Measurements from ENCODE around the gene TROAP.
A peak's percentile ranks its signal among the peaks of the same experiment; 100 is the strongest.

TROAP gene

DNA sequence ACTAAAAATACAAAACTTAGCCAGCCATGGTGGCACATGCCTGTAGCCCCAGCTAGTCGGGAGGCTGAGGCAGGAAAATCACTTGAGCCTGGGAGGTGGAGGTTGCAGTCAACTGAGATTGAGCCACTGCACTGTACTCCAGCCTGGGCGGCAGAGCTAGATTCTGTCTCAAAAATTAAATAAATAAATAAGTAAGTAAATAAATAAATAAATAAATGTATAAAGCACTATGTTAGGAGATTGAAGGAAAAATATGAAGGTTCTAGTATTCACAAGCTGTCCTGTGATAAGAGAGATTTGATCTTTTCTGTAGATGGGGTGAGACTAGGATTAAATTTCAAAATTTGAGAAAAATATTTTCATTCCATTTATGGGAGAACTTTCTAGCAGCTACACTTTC, 29.3 kb downstream of the TROAP start:
- Histone ChIP-seq H3F3A (ENCODE audit: control insufficient read depth, insufficient read depth) (no peaks in the 10 kb centered on the region), H3K9me2 (replicated peaks; ENCODE audit: control insufficient read depth, low read length) (no peaks in the 10 kb centered on the region), H3K79me2 (ENCODE audit: control insufficient read depth, low read length) (no peaks in the 10 kb centered on the region), H4K20me1 (ENCODE audit: control insufficient read depth, insufficient read depth, low read depth, low read length) (no peaks in the 10 kb centered on the region), H3K9me3 (ENCODE audit: control insufficient read depth, insufficient read depth, low read length) (no peaks in the 10 kb centered on the region), H3K4me1 (ENCODE audit: control insufficient read depth, low read length) (peaks cover 7% of the 10 kb centered on the region), H3K36me3 (ENCODE audit: control insufficient read depth, low read length) (no peaks in the 10 kb centered on the region), H3K27ac (ENCODE audit: low read depth, low read length) (no peak overlapping the region), H3K4me2 (ENCODE audit: low read length) (no peak overlapping the region), H3K4me3 (ENCODE audit: low read length) (no peak overlapping the region), H3K27me3 (ENCODE audit: control insufficient read depth, low read length) (peaks cover 30% of the 10 kb centered on the region)
- TF ChIP-seq CTCF (IDR thresholded peaks at IDR 0.05; ENCODE audit: low read depth, low read length, poor library complexity, severe bottlenecking) (no peak), EZH2phosphoT487 (IDR thresholded peaks at IDR 0.05; ENCODE audit: borderline replicate concordance, low read length) (no peak)

DNA sequence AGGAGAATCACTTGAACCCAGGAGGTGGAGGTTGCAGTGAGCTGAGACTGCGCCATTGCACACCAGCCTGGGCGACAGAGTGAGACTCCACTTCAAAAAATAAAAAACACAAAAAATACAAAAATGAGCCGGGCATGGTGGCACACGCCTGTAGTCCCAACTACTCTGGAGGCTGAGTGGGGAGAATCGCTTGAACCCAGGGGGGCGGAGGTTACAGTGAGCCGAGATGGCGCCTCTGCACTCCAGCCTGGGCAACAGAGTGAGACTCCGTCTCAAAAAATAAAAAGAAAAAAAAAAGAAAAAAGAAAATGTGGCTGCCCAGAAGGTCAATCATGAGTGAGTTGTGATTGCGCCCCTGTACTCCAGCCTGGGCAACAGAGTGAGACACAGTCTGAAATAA, 32.9 kb downstream of the TROAP start:
- Histone ChIP-seq H3F3A (ENCODE audit: control insufficient read depth, insufficient read depth) (no peaks in the 10 kb centered on the region), H3K4me2 (ENCODE audit: low read length) (no peak overlapping the region), H3K9me3 (ENCODE audit: control insufficient read depth, insufficient read depth, low read length) (no peaks in the 10 kb centered on the region), H3K27ac (ENCODE audit: low read depth, low read length) (no peak overlapping the region), H3K4me3 (ENCODE audit: low read length) (no peak overlapping the region), H3K36me3 (ENCODE audit: control insufficient read depth, low read length) (no peaks in the 10 kb centered on the region), H3K79me2 (ENCODE audit: control insufficient read depth, low read length) (no peaks in the 10 kb centered on the region), H3K4me1 (ENCODE audit: control insufficient read depth, low read length) (no peaks in the 10 kb centered on the region), H3K27me3 (ENCODE audit: control insufficient read depth, low read length) (peaks cover 20% of the 10 kb centered on the region), H4K20me1 (ENCODE audit: control insufficient read depth, insufficient read depth, low read depth, low read length) (no peaks in the 10 kb centered on the region), H3K9me2 (replicated peaks; ENCODE audit: control insufficient read depth, low read length) (no peaks in the 10 kb centered on the region)
- TF ChIP-seq EZH2phosphoT487 (IDR thresholded peaks at IDR 0.05; ENCODE audit: borderline replicate concordance, low read length) (no peak), CTCF (IDR thresholded peaks at IDR 0.05; ENCODE audit: low read depth, low read length, poor library complexity, severe bottlenecking) (no peak)

GRCh38 chr12:49357103-49357678, 34.1 kb downstream of the TROAP start:
- no peak overlapping the region for H3K4me3 ChIP-seq (ENCODE audit: low read length)
- H3K9me3 ChIP-seq (ENCODE audit: control insufficient read depth, insufficient read depth, low read length) = no peaks in the 10 kb centered on the region
- peaks cover 20% of the 10 kb centered on the region for H3K27me3 ChIP-seq (ENCODE audit: control insufficient read depth, low read length)
- no peaks in the 10 kb centered on the region for H4K20me1 ChIP-seq (ENCODE audit: control insufficient read depth, insufficient read depth, low read depth, low read length)
- H3F3A ChIP-seq (ENCODE audit: control insufficient read depth, insufficient read depth) = no peaks in the 10 kb centered on the region
- H3K27ac ChIP-seq (ENCODE audit: low read depth, low read length) = no peak overlapping the region
- no peaks in the 10 kb centered on the region for H3K4me1 ChIP-seq (ENCODE audit: control insufficient read depth, low read length)
- no peaks in the 10 kb centered on the region for H3K79me2 ChIP-seq (ENCODE audit: control insufficient read depth, low read length)
- no peak overlapping the region for H3K4me2 ChIP-seq (ENCODE audit: low read length)
- no peaks in the 10 kb centered on the region for H3K36me3 ChIP-seq (ENCODE audit: control insufficient read depth, low read length)
- TF ChIP-seq CTCF (IDR thresholded peaks at IDR 0.05; ENCODE audit: low read depth, low read length, poor library complexity, severe bottlenecking) (peak; percentile 59), EZH2phosphoT487 (IDR thresholded peaks at IDR 0.05; ENCODE audit: borderline replicate concordance, low read length) (no peak)
- H3K9me2 ChIP-seq (replicated peaks; ENCODE audit: control insufficient read depth, low read length) = no peaks in the 10 kb centered on the region

Data from DOHH2 (cell line).